Neural progenitor cell (in vitro differentiated cells): ENCODE measurements around the gene ZNF512. TPM values are rescaled to one million over a fixed set of nuclear protein-coding genes. Genes with fewer than 3 reads are reported as not detected.
"Not testable (repeated sequence)": the region's sequence is repeated elsewhere in the genome, so short reads cannot be mapped to it uniquely, and the experiment has no call there.

ENCODE experiments used
- DNase-seq: peaks from one replicate; pipeline ENCODE4 v3.0.0-alpha.2; 2016; ENCODE audit warnings: low spot score
- H2AFZ ChIP-seq: fragments of 200-600 bp; sonication (generic); replicated peaks from 2 replicates; pipeline ENCODE4 v1.6.1; 2016; ENCODE audit warnings: antibody characterized with exemption
- H3F3A ChIP-seq: fragments of 200-600 bp; sonication (generic); 2 replicates; pipeline ENCODE4 v1.6.1; 2016; ENCODE audit warnings: antibody characterized with exemption, low read depth
- H3K27ac ChIP-seq: fragments of 200-600 bp; sonication (generic); 2 replicates; pipeline ENCODE4 v1.5.1; 2016; ENCODE audit warnings: mild to moderate bottlenecking
- H3K27me3 ChIP-seq: fragments of 200-600 bp; sonication (generic); 2 replicates; pipeline ENCODE4 v1.6.1; 2016; ENCODE audit warnings: mild to moderate bottlenecking, moderate library complexity
- H3K36me3 ChIP-seq: fragments of 200-600 bp; sonication (generic); 2 replicates; pipeline ENCODE4 v1.5.1; 2016
- H3K4me1 ChIP-seq: fragments of 200-600 bp; sonication (generic); 2 replicates; pipeline ENCODE4 v1.6.1; 2016; ENCODE audit warnings: mixed run types
- H3K4me2 ChIP-seq: fragments of 200-600 bp; sonication (generic); 2 replicates; pipeline ENCODE4 v1.6.1; 2016
- H3K4me3 ChIP-seq: fragments of 200-600 bp; sonication (generic); 2 replicates; pipeline ENCODE4 v1.5.1; 2016
- H3K79me2 ChIP-seq: fragments of 200-600 bp; sonication (generic); 2 replicates; pipeline ENCODE4 v1.6.1; 2016; ENCODE audit warnings: low read depth
- H3K9ac ChIP-seq: fragments of 200-600 bp; sonication (generic); 2 replicates; pipeline ENCODE4 v1.6.1; 2016
- H3K9me3 ChIP-seq: fragments of 200-600 bp; sonication (generic); 2 replicates; pipeline ENCODE4 v1.5.1; 2016; ENCODE audit warnings: low read depth
- H4K20me1 ChIP-seq: fragments of 200-600 bp; sonication (generic); 2 replicates; pipeline ENCODE4 v1.6.1; 2016; ENCODE audit warnings: low read depth
- H3K27ac Mint-ChIP-seq: 3 replicates; pipeline ENCODE4 v1.8.0; 2021; ENCODE audit warnings: mixed read lengths
- H3K27me3 Mint-ChIP-seq: 2 replicates; pipeline ENCODE4 v1.8.0; 2022; ENCODE audit warnings: low read depth, mild to moderate bottlenecking, inconsistent platforms, moderate library complexity, mixed read lengths; ENCODE audit not compliant: insufficient read depth
- H3K36me3 Mint-ChIP-seq: 3 replicates; pipeline ENCODE4 v1.8.0; 2021; ENCODE audit warnings: mixed read lengths
- H3K4me1 Mint-ChIP-seq: 3 replicates; pipeline ENCODE4 v1.8.0; 2021; ENCODE audit warnings: mixed read lengths
- H3K4me3 Mint-ChIP-seq: 3 replicates; pipeline ENCODE4 v1.8.0; 2021; ENCODE audit warnings: mild to moderate bottlenecking, moderate library complexity, mixed read lengths
- H3K9me3 Mint-ChIP-seq: 3 replicates; pipeline ENCODE4 v1.8.0; 2020; ENCODE audit warnings: mixed read lengths
- CTCF ChIP-seq: fragments of 200-600 bp; sonication (generic); IDR thresholded peaks from 2 replicates; pipeline ENCODE4 v1.5.1; 2017; ENCODE audit warnings: antibody characterized with exemption, mild to moderate bottlenecking
- EZH2 ChIP-seq: fragments of 200-600 bp; sonication (generic); IDR thresholded peaks from 2 replicates; pipeline ENCODE4 v1.6.1; 2017; ENCODE audit warnings: antibody characterized with exemption, mild to moderate bottlenecking, moderate library complexity
- EZH2phosphoT487 ChIP-seq: fragments of 200-600 bp; sonication (generic); IDR thresholded peaks from 2 replicates; pipeline ENCODE4 v1.6.1; 2017; ENCODE audit warnings: antibody characterized with exemption
- total RNA-seq: library from RNA; depleted of rRNA; stranded (reverse); fragments of >200 nt; gene quantifications from 2 replicates; pipeline ENCODE4 v1.2.3, GENCODE V29; 2015; ENCODE audit warnings: low replicate concordance

Gene ZNF512
- total RNA-seq, 1 donor from 2014 or later: 106 TPM

- no peak overlapping the region for H3K27ac Mint-ChIP-seq
- Histone ChIP-seq H3K4me3 (no peak overlapping the region), H3K79me2 (no peaks in the 10 kb centered on the region), H3F3A (no peaks in the 10 kb centered on the region), H2AFZ (no peak overlapping the region), H3K27me3 (peaks cover 9% of the 10 kb centered on the region), H3K9me3 (no peaks in the 10 kb centered on the region), H3K36me3 (no peaks in the 10 kb centered on the region), H3K4me1 (no peaks in the 10 kb centered on the region), H3K4me2 (no peak overlapping the region), H3K9ac (no peak overlapping the region), H4K20me1 (no peaks in the 10 kb centered on the region), H3K27ac (no peak overlapping the region)
- peaks cover 2% of the 10 kb centered on the region for H3K27me3 Mint-ChIP-seq
- H3K4me3 Mint-ChIP-seq: no peak overlapping the region
- DNase-seq: no peak
- TF ChIP-seq CTCF (no peak), EZH2phosphoT487 (no peak), EZH2 (no peak)
- no peaks in the 10 kb centered on the region for H3K4me1 Mint-ChIP-seq
- H3K9me3 Mint-ChIP-seq: no peaks in the 10 kb centered on the region
- no peaks in the 10 kb centered on the region for H3K36me3 Mint-ChIP-seq
These were observed 31.3 kb upstream of the ZNF512 start for GRCh38 chr2:27551514-27551913.

GRCh38 chr2:27552941-27553340, 29.9 kb upstream of the ZNF512 start:
- H3K36me3 Mint-ChIP-seq: no peaks in the 10 kb centered on the region
- TF ChIP-seq CTCF: no peak
- no peak for TF ChIP-seq EZH2phosphoT487
- no peak for TF ChIP-seq EZH2
- no peak overlapping the region for H3K4me2 ChIP-seq
- no peak overlapping the region for H3K9ac ChIP-seq
- DNase-seq: no peak
- H3K9me3 Mint-ChIP-seq: no peaks in the 10 kb centered on the region
- H3K27me3 Mint-ChIP-seq: peaks cover 2% of the 10 kb centered on the region
- no peak overlapping the region for H3K27ac ChIP-seq
- no peak overlapping the region for H3K27ac Mint-ChIP-seq
- no peak overlapping the region for H3K4me3 ChIP-seq
- H3K79me2 ChIP-seq: no peaks in the 10 kb centered on the region
- H3K9me3 ChIP-seq: no peaks in the 10 kb centered on the region
- no peaks in the 10 kb centered on the region for H4K20me1 ChIP-seq
- H3K4me1 Mint-ChIP-seq: no peaks in the 10 kb centered on the region
- peaks cover 9% of the 10 kb centered on the region for H3K27me3 ChIP-seq
- H3F3A ChIP-seq: no peaks in the 10 kb centered on the region
- H2AFZ ChIP-seq: no peak overlapping the region
- H3K4me1 ChIP-seq: no peaks in the 10 kb centered on the region
- H3K4me3 Mint-ChIP-seq: no peak overlapping the region
- H3K36me3 ChIP-seq: no peaks in the 10 kb centered on the region

- H3K4me1 Mint-ChIP-seq, H3K27me3 Mint-ChIP-seq, H3K27ac Mint-ChIP-seq, H3K79me2 ChIP-seq, H3K4me3 ChIP-seq, DNase-seq, H3K4me3 Mint-ChIP-seq, H3K9me3 ChIP-seq, H3K36me3 Mint-ChIP-seq, H3K36me3 ChIP-seq, H2AFZ ChIP-seq, H3K27ac ChIP-seq, H3K9ac ChIP-seq, H3F3A ChIP-seq, H3K27me3 ChIP-seq, H3K4me1 ChIP-seq, H3K4me2 ChIP-seq, H4K20me1 ChIP-seq, H3K9me3 Mint-ChIP-seq: not testable (repeated sequence)
These were observed 28.4 kb upstream of the ZNF512 start for GRCh38 chr2:27554451-27554850.

- Mint-ChIP-seq H3K27ac (no peak overlapping the region), H3K36me3 (no peaks in the 10 kb centered on the region), H3K27me3 (peaks cover 2% of the 10 kb centered on the region), H3K4me1 (no peaks in the 10 kb centered on the region), H3K4me3 (no peak overlapping the region), H3K9me3 (peaks cover 6% of the 10 kb centered on the region)
- no peak overlapping the region for H3K27ac ChIP-seq
- no peak overlapping the region for H2AFZ ChIP-seq
- no peak overlapping the region for H3K4me2 ChIP-seq
- H4K20me1 ChIP-seq: no peaks in the 10 kb centered on the region
- no peak overlapping the region for H3K4me3 ChIP-seq
- H3K4me1 ChIP-seq: no peaks in the 10 kb centered on the region
- no peaks in the 10 kb centered on the region for H3K9me3 ChIP-seq
- no peaks in the 10 kb centered on the region for H3F3A ChIP-seq
- no peaks in the 10 kb centered on the region for H3K36me3 ChIP-seq
- H3K9ac ChIP-seq: no peak overlapping the region
- no peaks in the 10 kb centered on the region for H3K27me3 ChIP-seq
- no peaks in the 10 kb centered on the region for H3K79me2 ChIP-seq
- no peak for DNase-seq
- TF ChIP-seq EZH2: no peak
- TF ChIP-seq EZH2phosphoT487: no peak
- TF ChIP-seq CTCF: no peak
These were observed 23.6 kb upstream of the ZNF512 start for GRCh38 chr2:27559228-27559627.
